ENCODE measurements around the gene TANGO2. TPM values are rescaled to one million over a fixed set of nuclear protein-coding genes. Genes with fewer than 3 reads are reported as not detected.

The TANGO2 gene
- total and polyA plus RNA-seq, 10 of the 15 experiments (the other 5 are each of a cell fraction or from before 2014, with no cell fraction given): 4.0 to 24.8 (median 20.9) TPM

- H2AFZ ChIP-seq (ENCODE audit: control insufficient read depth, low read depth, low read length): no peak overlapping the region
- FAIRE-seq (no peak), DNase-seq (ENCODE audit: low read depth, low spot score) (no peak), ATAC-seq (no peak)
- ChIA-PET CTCF (no interaction called here), RAD21 (ENCODE audit: unreplicated experiment) (no interaction called here), SMC1A (ENCODE audit: uncharacterized antibody, unreplicated experiment) (no interaction called here), POLR2A (no interaction called here)
- H3K4me1 ChIP-seq (ENCODE audit: control insufficient read depth, insufficient read depth, low read length): no peaks in the 10 kb centered on the region
- no peaks in the 10 kb centered on the region for H3K9me3 ChIP-seq (replicated peaks; ENCODE audit: control insufficient read depth, insufficient read depth, low read length)
- no peak overlapping the region for H3K27ac ChIP-seq (ENCODE audit: control insufficient read depth, insufficient read depth)
- no TSS peak for BruUV-seq (replicated peaks)
- no peak overlapping the region for H3K9ac ChIP-seq (ENCODE audit: control insufficient read depth, insufficient read depth, low read length)
- WGBS (ENCODE audit: insufficient coverage, insufficient replicate concordance, low lambda C conversion rate, missing lambda C conversion rate): 70% methylated on average over 8 of the region's 8 CpGs
- no peak overlapping the region for H3K4me2 ChIP-seq (ENCODE audit: control insufficient read depth, insufficient read depth)
- H3K36me3 ChIP-seq (ENCODE audit: control insufficient read depth in 2 of 2, insufficient read depth in 2 of 2, low read length in 1 of 2): peaks cover 12 to 28% of the 10 kb centered on the region in 2 experiments
- in situ Hi-C loops (cut with MboI) (no loop called here), intact Hi-C loops (cut with micrococcal nuclease; ENCODE audit: unreplicated experiment) (no loop called here)
- no peak overlapping the region for H3K4me3 ChIP-seq
- H3K27me3 ChIP-seq (replicated peaks in 1 of 2; ENCODE audit: control insufficient read depth in 2 of 2, insufficient read depth in 2 of 2, low read length in 1 of 2): no peaks in the 10 kb centered on the region
- no peaks in the 10 kb centered on the region for H4K20me1 ChIP-seq (ENCODE audit: control insufficient read depth, insufficient read depth)
- no peaks in the 10 kb centered on the region for H3K79me2 ChIP-seq (ENCODE audit: control insufficient read depth, insufficient read depth, low read length)
- no peak for TF ChIP-seq ZBTB4 (CRISPR knock-in tag; IDR thresholded peaks at IDR 0.05)
- no peak for TF ChIP-seq CTCF (IDR thresholded peaks at IDR 0.05 in 2 of 3, conservative IDR thresholded peaks at IDR 0.05 in 1 of 3; ENCODE audit: control insufficient read depth in 2 of 3, extremely low read depth in 1 of 3, insufficient read depth in 1 of 3, low read depth in 3 of 3, low read length in 3 of 3)
- no peak for TF ChIP-seq HDAC2 (IDR thresholded peaks at IDR 0.05)
- TF ChIP-seq BRCA1 (IDR thresholded peaks at IDR 0.05; ENCODE audit: low read depth, low read length): no peak
- TF ChIP-seq KAT2A (conservative IDR thresholded peaks at IDR 0.05; ENCODE audit: control insufficient read depth, low read depth, low read length): no peak
- TF ChIP-seq SRF (IDR thresholded peaks at IDR 0.05; ENCODE audit: low read depth in 2 of 2, low read length in 2 of 2): no peak
- no peak for TF ChIP-seq POLR2AphosphoS5 (IDR thresholded peaks at IDR 0.05; ENCODE audit: low read length)
- TF ChIP-seq KDM1A (IDR thresholded peaks at IDR 0.05; ENCODE audit: borderline replicate concordance): no peak
- no peak for TF ChIP-seq WRNIP1 (IDR thresholded peaks at IDR 0.05; ENCODE audit: borderline replicate concordance, low read depth, low read length)
- no peak for TF ChIP-seq IRF5 (IDR thresholded peaks at IDR 0.05; ENCODE audit: borderline replicate concordance)
- TF ChIP-seq NFYA (IDR thresholded peaks at IDR 0.05; ENCODE audit: borderline replicate concordance, low read depth, low read length): no peak
- no peak for TF ChIP-seq IRF4 (IDR thresholded peaks at IDR 0.05; ENCODE audit: low read depth, low read length)
- TF ChIP-seq CBX3 (IDR thresholded peaks at IDR 0.05; ENCODE audit: borderline replicate concordance, low read depth): no peak
- no peak for TF ChIP-seq SMAD5 (IDR thresholded peaks at IDR 0.05; ENCODE audit: low read depth)
- TF ChIP-seq KLF5 (IDR thresholded peaks at IDR 0.05; ENCODE audit: partially characterized antibody): no peak
These were observed 80.7 kb downstream of the TANGO2 start for GRCh38 chr22:20101638-20102037.
